ENCODE measurements around the gene RUBCN.
"Not testable (repeated sequence)": the region's sequence is repeated elsewhere in the genome, so short reads cannot be mapped to it uniquely, and the experiment has no call there.

RUBCN gene

DNA sequence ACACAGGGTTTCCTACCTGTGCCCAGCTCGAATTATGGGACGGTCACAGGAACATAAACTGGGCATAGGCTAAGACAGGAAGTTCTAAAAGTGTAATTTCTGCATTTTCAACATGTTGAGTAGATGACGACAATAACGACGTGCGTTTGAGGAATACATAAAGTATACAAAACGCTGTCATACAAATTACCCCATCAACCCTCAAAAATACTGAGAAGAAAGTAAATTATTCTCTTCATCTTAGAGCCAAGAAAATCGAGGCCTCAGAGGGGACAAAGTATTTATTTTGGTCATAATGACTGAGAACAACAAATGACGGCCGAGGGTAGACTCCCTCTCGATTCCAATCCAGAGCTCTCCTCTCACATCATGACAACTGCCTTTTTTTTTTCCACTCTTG is 60.8 kb downstream of the RUBCN start:
- no peak for DNase-seq (ENCODE audit: low read depth)
- no peak for TF ChIP-seq CTCF (conservative IDR thresholded peaks at IDR 0.05; ENCODE audit: control insufficient read depth, insufficient read depth, low read depth, low read length)

GRCh38 chr3:197675563-197675860 is 61.2 kb downstream of the RUBCN start:
- TF ChIP-seq CTCF (conservative IDR thresholded peaks at IDR 0.05; ENCODE audit: control insufficient read depth, insufficient read depth, low read depth, low read length): no peak
- no peak overlapping the region for H3K4me3 ChIP-seq (ENCODE audit: control insufficient read depth, low read depth, low read length)
- no peak for DNase-seq (ENCODE audit: low read depth)

More for the DNA sequence above, 60.8 kb downstream of the RUBCN start:
- H3K4me3 ChIP-seq (ENCODE audit: control insufficient read depth, low read depth, low read length): no peak overlapping the region

GRCh38 chr3:197674741-197675562 is 61.8 kb downstream of the RUBCN start:
- DNase-seq (ENCODE audit: low read depth): no peak
- H3K4me3 ChIP-seq (ENCODE audit: control insufficient read depth, low read depth, low read length): no peak overlapping the region
- no peak for TF ChIP-seq CTCF (conservative IDR thresholded peaks at IDR 0.05; ENCODE audit: control insufficient read depth, insufficient read depth, low read depth, low read length)

- no peak for DNase-seq (ENCODE audit: low read depth)
- no peak overlapping the region for H3K4me3 ChIP-seq (ENCODE audit: control insufficient read depth, low read depth, low read length)
- TF ChIP-seq CTCF (conservative IDR thresholded peaks at IDR 0.05; ENCODE audit: control insufficient read depth, insufficient read depth, low read depth, low read length): no peak
These were observed 63.5 kb downstream of the RUBCN start for GRCh38 chr3:197673170-197673569.

- no peak overlapping the region for H3K4me3 ChIP-seq (ENCODE audit: control insufficient read depth, low read depth, low read length)
- no peak for DNase-seq (ENCODE audit: low read depth)
- no peak for TF ChIP-seq CTCF (conservative IDR thresholded peaks at IDR 0.05; ENCODE audit: control insufficient read depth, insufficient read depth, low read depth, low read length)
These were observed 66.3 kb downstream of the RUBCN start for GRCh38 chr3:197670361-197670760.

DNA sequence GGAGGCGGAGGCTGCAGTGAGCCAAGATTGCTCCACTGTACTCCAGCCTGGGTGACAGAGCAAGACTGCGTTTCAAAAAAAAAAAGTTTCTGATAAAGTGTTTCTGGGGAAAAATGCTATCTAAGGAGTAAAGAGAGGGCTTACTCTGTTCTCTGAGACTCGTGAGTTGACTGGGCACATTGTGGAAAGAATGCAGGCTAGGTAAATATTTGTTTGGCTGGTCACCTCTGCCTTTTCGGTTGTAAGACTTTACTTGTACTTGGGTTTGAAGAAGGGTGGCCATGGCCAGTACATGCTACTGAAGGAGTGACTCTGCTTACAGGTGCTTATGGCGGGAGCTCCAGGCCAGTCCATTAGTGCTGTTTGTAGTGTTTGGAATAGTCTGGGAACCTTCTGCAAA is 68.7 kb downstream of the RUBCN start:
- H3K4me3 ChIP-seq (ENCODE audit: control insufficient read depth, low read depth, low read length): no peak overlapping the region
- no peak for DNase-seq (ENCODE audit: low read depth)
- no peak for TF ChIP-seq CTCF (conservative IDR thresholded peaks at IDR 0.05; ENCODE audit: control insufficient read depth, insufficient read depth, low read depth, low read length)

GRCh38 chr3:197667293-197667692 is 69.4 kb downstream of the RUBCN start:
- not testable (repeated sequence) for H3K4me3 ChIP-seq (ENCODE audit: control insufficient read depth, low read depth, low read length); DNase-seq (ENCODE audit: low read depth)

DNA sequence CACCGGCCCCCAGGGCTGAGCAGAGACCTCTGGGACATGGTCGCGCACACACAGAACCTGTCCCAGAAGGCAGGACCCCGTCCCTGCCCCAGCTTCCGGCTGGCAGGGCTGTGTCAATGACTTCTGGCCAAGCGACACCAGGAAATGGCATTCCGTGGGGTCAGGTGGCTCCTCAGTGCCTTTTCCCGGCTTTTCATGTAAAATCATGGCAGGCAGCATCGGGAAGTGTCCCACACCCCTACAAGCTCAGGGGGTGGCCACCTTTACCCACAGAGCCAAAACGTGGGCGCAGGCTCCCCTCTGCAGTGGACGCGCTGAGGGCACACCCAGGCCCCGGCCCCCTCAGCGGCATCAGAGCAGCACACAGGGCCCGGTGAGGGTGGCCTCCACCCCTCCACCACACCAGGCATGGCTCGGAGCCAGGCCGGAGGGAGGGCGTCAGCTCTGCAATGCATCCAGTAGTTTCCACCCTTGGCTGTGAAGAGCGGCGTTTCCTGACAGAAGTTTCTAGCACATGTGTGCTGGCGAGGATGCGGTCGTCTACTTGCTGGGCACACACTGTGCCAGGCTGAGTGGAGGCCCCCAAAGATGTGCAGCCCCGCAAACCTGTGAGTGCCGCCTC is 70.4 kb downstream of the RUBCN start:
- not testable (repeated sequence) for H3K4me3 ChIP-seq (ENCODE audit: control insufficient read depth, low read depth, low read length)

DNA sequence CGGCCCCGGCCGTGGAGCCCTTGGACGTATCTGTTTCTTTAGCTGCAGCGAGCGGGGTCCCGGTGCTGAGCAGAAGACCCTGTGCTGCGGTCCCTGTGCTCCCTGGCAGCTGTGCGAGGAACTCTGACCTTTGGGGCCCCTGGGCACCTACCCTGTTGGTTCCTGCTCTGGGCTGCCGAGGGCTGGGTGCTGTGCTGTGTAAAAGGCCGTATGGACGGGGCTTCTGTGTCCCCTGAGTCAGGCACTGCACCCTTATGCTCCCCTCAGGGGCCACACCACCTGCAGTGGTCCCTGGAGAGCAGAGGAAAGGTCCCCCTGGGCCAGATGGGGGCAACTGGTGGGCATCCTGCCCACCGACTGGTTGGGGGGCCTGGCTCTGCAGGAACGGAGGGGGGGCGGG is 71.2 kb downstream of the RUBCN start:
- H3K4me3 ChIP-seq (ENCODE audit: control insufficient read depth, low read depth, low read length); DNase-seq (ENCODE audit: low read depth): not testable (repeated sequence)

More for the DNA sequence above, 70.4 kb downstream of the RUBCN start:
- DNase-seq (ENCODE audit: low read depth): not testable (repeated sequence)

DNA sequence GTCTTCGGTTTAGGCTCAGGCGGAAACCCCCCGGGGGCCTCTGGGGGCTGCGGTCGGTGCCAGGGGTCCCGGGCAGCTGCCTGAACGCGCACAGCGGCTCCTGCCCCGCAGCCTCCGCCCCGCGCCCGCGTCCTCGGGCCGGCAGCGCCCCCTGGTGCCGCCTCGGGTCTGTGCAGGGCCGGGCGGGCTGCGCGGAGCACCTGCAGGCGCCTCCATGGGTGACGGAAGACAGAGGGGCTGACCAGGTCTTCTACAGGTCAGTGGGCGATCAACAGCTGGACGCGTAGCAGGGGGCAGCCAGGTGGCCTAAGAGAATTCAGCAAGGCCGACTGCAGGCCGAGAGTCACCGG is 71.6 kb downstream of the RUBCN start:
- H3K4me3 ChIP-seq (ENCODE audit: control insufficient read depth, low read depth, low read length): not testable (repeated sequence)

More for the DNA sequence above, 71.6 kb downstream of the RUBCN start:
- DNase-seq (ENCODE audit: low read depth): not testable (repeated sequence)

Measured in fibroblast of mammary gland (primary cell).